ENCODE results near the gene TLCD2. TPM values are rescaled to one million over a fixed set of nuclear protein-coding genes. Genes with fewer than 3 reads are reported as not detected.

Gene TLCD2
- total and polyA plus RNA-seq, 2 of the 13 experiments (the other 11 are each of a cell fraction or from before 2014, with no cell fraction given) = 0.90 to 1.1 TPM

GRCh38 chr17:1709971-1710806 is at the start of gene TLCD2 (continued):
- TF ChIP-seq ZHX2 (IDR thresholded peaks at IDR 0.05; ENCODE audit: low read depth) = no peak
- TF ChIP-seq ZHX2 (CRISPR knock-in tag; IDR thresholded peaks at IDR 0.05; ENCODE audit: borderline replicate concordance) = no peak
- TF ChIP-seq TRIM22 (IDR thresholded peaks at IDR 0.05) = no peak
- TF ChIP-seq ZBTB1 (CRISPR knock-in tag; IDR thresholded peaks at IDR 0.05; ENCODE audit: borderline replicate concordance) = no peak
- TF ChIP-seq HMGA1 (CRISPR knock-in tag; conservative IDR thresholded peaks at IDR 0.05) = no peak
- TF ChIP-seq MED13 (CRISPR knock-in tag; IDR thresholded peaks at IDR 0.05) = no peak
- peak; percentile 37 to 56; a peak in 1 of 4 replicates for TF ChIP-seq NR2F1 (CRISPR knock-in tag; IDR thresholded peaks at IDR 0.05)
- peak; percentile 68; the same call in 1 of the 2 replicates for TF ChIP-seq MXD3 (CRISPR knock-in tag; IDR thresholded peaks at IDR 0.05)
- no peak for TF ChIP-seq SMAD1 (CRISPR knock-in tag; IDR thresholded peaks at IDR 0.05; ENCODE audit: borderline replicate concordance, low read depth)
- TF ChIP-seq ZNF598 (CRISPR knock-in tag; IDR thresholded peaks at IDR 0.05; ENCODE audit: borderline replicate concordance) = no peak
- TF ChIP-seq HIVEP1 (CRISPR knock-in tag; IDR thresholded peaks at IDR 0.05) = 0 out of 2 replicates have a peak, but pooled peaks have one; percentile 26
- TF ChIP-seq IRF2 (CRISPR knock-in tag; IDR thresholded peaks at IDR 0.05) = peak; percentile 20; the same call in 1 of the 2 replicates
- TF ChIP-seq HNF4A (CRISPR knock-in tag; IDR thresholded peaks at IDR 0.05) = peak; percentile 38
- no peak for TF ChIP-seq LCORL (IDR thresholded peaks at IDR 0.05)
- TF ChIP-seq LCORL (CRISPR knock-in tag; IDR thresholded peaks at IDR 0.05) = peak; percentile 75
- TF ChIP-seq ZBTB43 (CRISPR knock-in tag; conservative IDR thresholded peaks at IDR 0.05) = 0 out of 2 replicates have a peak, but pooled peaks have one; percentile 14
- peak; percentile 97 for TF ChIP-seq KDM2A (CRISPR knock-in tag; IDR thresholded peaks at IDR 0.05; ENCODE audit: borderline replicate concordance, low read depth)
- no peak for TF ChIP-seq ZNF253 (CRISPR knock-in tag; IDR thresholded peaks at IDR 0.05; ENCODE audit: borderline replicate concordance)
- TF ChIP-seq ERF (CRISPR knock-in tag; IDR thresholded peaks at IDR 0.05) = no peak
- no peak for TF ChIP-seq ZNF335 (CRISPR knock-in tag; IDR thresholded peaks at IDR 0.05)
- no peak for TF ChIP-seq MBD4 (IDR thresholded peaks at IDR 0.05; ENCODE audit: borderline replicate concordance, low read length)

Data from HepG2 (cell line).